SK-N-SH (cell line): ENCODE measurements around the gene CLRN3. TPM values are rescaled to one million over a fixed set of nuclear protein-coding genes. Genes with fewer than 3 reads are reported as not detected.

Source experiments
- CTCF ChIA-PET: fragments of 300-600, 350-600 bp; formaldehyde crosslinking; extraction: SDS; loops from one replicate; lab custom pipeline; 2021; lab: Yijun Ruan, JAX
- POLR2A ChIA-PET: fragments of 350-600 bp; sonication (Branson Sonifier 250); formaldehyde crosslinking; extraction: SDS; loops from one replicate; lab custom pipeline; 2020; ENCODE audit warnings: antibody characterized with exemption, inconsistent platforms; lab: Yijun Ruan, JAX
- DNase-seq: peaks from one replicate; pipeline ENCODE4 v3.0.0; 2012
- H2AFZ ChIP-seq: fragments of 200-600 bp; sonication (generic); 2 replicates; pipeline ENCODE4 v1.8.1; 2016; ENCODE audit warnings: antibody characterized with exemption, mild to moderate bottlenecking, low read depth
- H3F3A ChIP-seq: fragments of 200-600 bp; sonication (generic); replicated peaks from 2 replicates; pipeline ENCODE3; 2016; ENCODE audit warnings: antibody characterized with exemption, mild to moderate bottlenecking; ENCODE audit not compliant: insufficient read depth
- H3K27ac ChIP-seq, 2 experiments: fragments of 200-500 bp in 1 of 2; fragments of 200-600 bp in 1 of 2; sonication (Bioruptor generic) in 1 of 2; sonication (generic), shearing (Covaris generic) in 1 of 2; 2 replicates each; pipeline versions ENCODE4 v1.5.1 to v1.6.1; 2014 to 2016; ENCODE audit warnings: low read depth in 2 of 2, inconsistent platforms in 1 of 2, low read length in 1 of 2, mild to moderate bottlenecking in 1 of 2, mixed read lengths in 1 of 2
- H3K27me3 ChIP-seq: fragments of 200-600 bp; sonication (generic), shearing (Covaris generic); 2 replicates; pipeline ENCODE4 v1.6.1; 2016; ENCODE audit warnings: mixed run types; ENCODE audit not compliant: insufficient read depth
- H3K36me3 ChIP-seq, 2 experiments: fragments of 200-500 bp in 1 of 2; fragments of 200-600 bp in 1 of 2; sonication (Bioruptor generic) in 1 of 2; sonication (generic) in 1 of 2; replicated peaks in 1 of 2; 2 replicates each; pipeline versions ENCODE3 to v1.5.1; 2014 to 2016; ENCODE audit warnings: low read length in 1 of 2, mild to moderate bottlenecking in 1 of 2; ENCODE audit not compliant: insufficient read depth in 2 of 2, control insufficient read depth in 1 of 2
- H3K4me1 ChIP-seq, 2 experiments: fragments of 200-500 bp in 1 of 2; fragments of 200-600 bp in 1 of 2; sonication (Bioruptor generic) in 1 of 2; sonication (generic), shearing (Covaris generic) in 1 of 2; 2 replicates each; pipeline versions ENCODE4 v1.5.1 to v1.6.1; 2014 to 2016; ENCODE audit warnings: low read depth in 1 of 2, low read length in 1 of 2, mixed run types in 1 of 2; ENCODE audit not compliant: insufficient read depth in 2 of 2, control insufficient read depth in 1 of 2
- H3K4me2 ChIP-seq: fragments of 200-600 bp; sonication (generic), shearing (Covaris generic); 2 replicates; pipeline ENCODE4 v1.6.1; 2017; ENCODE audit warnings: mixed run types
- H3K4me3 ChIP-seq, 2 experiments: fragments of 200-500 bp in 1 of 2; fragments of 200-600 bp in 1 of 2; sonication (Bioruptor generic) in 1 of 2; sonication (generic), shearing (Covaris generic) in 1 of 2; 2 replicates each; pipeline versions ENCODE4 v1.5.1 to v1.8.1; 2014 to 2016; ENCODE audit warnings: low read depth in 2 of 2, inconsistent platforms in 1 of 2, low read length in 1 of 2, mild to moderate bottlenecking in 1 of 2, mixed read lengths in 1 of 2, moderate library complexity in 1 of 2
- H3K79me2 ChIP-seq: fragments of 200-600 bp; sonication (generic); 2 replicates; pipeline ENCODE4 v1.8.1; 2017; ENCODE audit warnings: mild to moderate bottlenecking; ENCODE audit not compliant: insufficient read depth
- H3K9ac ChIP-seq: fragments of 200-600 bp; sonication (generic); 2 replicates; pipeline ENCODE4 v1.6.1; 2017; ENCODE audit warnings: mixed run types
- H3K9me2 ChIP-seq: fragments of 200-600 bp; sonication (generic); 2 replicates; pipeline ENCODE4 v1.6.1; 2017; ENCODE audit warnings: mixed run types
- H3K9me3 ChIP-seq: fragments of 200-600 bp; sonication (generic); 2 replicates; pipeline ENCODE4 v1.6.1; 2017; ENCODE audit warnings: mixed run types, mild to moderate bottlenecking, moderate library complexity
- H4K20me1 ChIP-seq: fragments of 200-600 bp; sonication (generic); 2 replicates; pipeline ENCODE4 v1.6.1; 2017; ENCODE audit warnings: mild to moderate bottlenecking, mixed run types; ENCODE audit not compliant: insufficient read depth
- EP300 ChIP-seq, 2 experiments: IDR thresholded peaks; 2 replicates each; pipeline versions ENCODE4 v1.4.0 to v1.6.1; 2012; ENCODE audit warnings: borderline replicate concordance in 1 of 2, low read depth in 1 of 2, low read length in 1 of 2
- FOSL2 ChIP-seq: IDR thresholded peaks from 2 replicates; pipeline ENCODE4 v1.4.0; 2012; ENCODE audit warnings: low read depth, mild to moderate bottlenecking, moderate library complexity, borderline replicate concordance
- FOXJ3 ChIP-seq: sonication (generic); formaldehyde crosslinking; IDR thresholded peaks from 2 replicates; pipeline ENCODE4 v1.5.1; 2020; ENCODE audit warnings: mild to moderate bottlenecking, missing genetic modification reagents
- FOXM1 ChIP-seq: IDR thresholded peaks from 2 replicates; pipeline ENCODE4 v1.4.0; 2012; ENCODE audit warnings: low read depth, mild to moderate bottlenecking
- GATA2 ChIP-seq: sonication (generic); formaldehyde crosslinking; IDR thresholded peaks from 2 replicates; pipeline ENCODE4 v1.5.0; 2020; ENCODE audit warnings: mild to moderate bottlenecking, missing genetic modification reagents
- MXI1 ChIP-seq: IDR thresholded peaks from 2 replicates; pipeline ENCODE4 v1.6.1; 2012; ENCODE audit warnings: mild to moderate bottlenecking, low read depth, low read length, improper control_type of control experiment
- RCOR1 ChIP-seq: fragments of 150-350 bp; IDR thresholded peaks from 2 replicates; pipeline ENCODE4 v1.6.1; 2017; ENCODE audit warnings: antibody characterized with exemption, low read length
- RFX5 ChIP-seq: IDR thresholded peaks from 2 replicates; pipeline ENCODE4 v1.6.1; 2012; ENCODE audit warnings: mild to moderate bottlenecking, improper control_type of control experiment, low read length
- RXRA ChIP-seq: IDR thresholded peaks from 2 replicates; pipeline ENCODE4 v1.4.0; 2012; ENCODE audit warnings: low read depth, mild to moderate bottlenecking, borderline replicate concordance
- SIN3A ChIP-seq: IDR thresholded peaks from 2 replicates; pipeline ENCODE4 v1.6.1; 2012; ENCODE audit warnings: low read depth, mild to moderate bottlenecking, low read length, moderate library complexity, borderline replicate concordance
- SMC3 ChIP-seq: IDR thresholded peaks from 2 replicates; pipeline ENCODE4 v1.6.1; 2012; ENCODE audit warnings: low read depth, low read length, improper control_type of control experiment
- TAF1 ChIP-seq: IDR thresholded peaks from 2 replicates; pipeline ENCODE4 v1.6.1; 2012; ENCODE audit warnings: low read depth, mild to moderate bottlenecking, low read length, moderate library complexity, borderline replicate concordance
- YY1 ChIP-seq: IDR thresholded peaks from 2 replicates; pipeline ENCODE4 v1.4.0; 2012; ENCODE audit warnings: low read depth, mild to moderate bottlenecking
- WGBS: methylation state at CpG from one replicate; pipeline ENCODE4 v1.1.6; 2017; ENCODE audit warnings: low lambda C conversion rate; 5-methylcytosine and 5-hydroxymethylcytosine counted together
- polyA plus RNA-seq, 3 experiments: library from polyadenylated mRNA; depleted of rRNA; stranded (reverse); fragments of >200 nt; gene quantifications; 2 replicates each; pipeline ENCODE4 v1.2.3, GENCODE V29; 2012
- TF ChIP-seq, protein P1 (sequence below): IDR thresholded peaks from 2 replicates; pipeline ENCODE4 v1.4.0; 2012; ENCODE audit warnings: low read depth
- TF ChIP-seq, protein P2 (sequence below): fragments of 150-350 bp; IDR thresholded peaks from 2 replicates; pipeline ENCODE4 v1.6.1; 2017; ENCODE audit warnings: antibody characterized with exemption, low read length, low read depth, borderline replicate concordance
- TF ChIP-seq, protein P3 (sequence below): IDR thresholded peaks from 2 replicates; pipeline ENCODE4 v1.4.0; 2012; ENCODE audit warnings: low read depth, borderline replicate concordance
- TF ChIP-seq, protein P4 (sequence below): IDR thresholded peaks from 2 replicates; pipeline ENCODE4 v1.4.0; 2012; ENCODE audit warnings: low read depth, borderline replicate concordance
- TF ChIP-seq, protein P5 (sequence below): fragments of 200-600 bp; sonication (generic); IDR thresholded peaks from 2 replicates; pipeline ENCODE4 v1.6.1; 2017; ENCODE audit warnings: antibody characterized with exemption, mild to moderate bottlenecking, moderate library complexity
- TF ChIP-seq, protein P6 (sequence below): IDR thresholded peaks from 2 replicates; pipeline ENCODE4; 2012

CLRN3 gene
- polyA plus RNA-seq, 1 of the 3 experiments (the other 2 are of a cell fraction), result 0.25 TPM

DNA sequence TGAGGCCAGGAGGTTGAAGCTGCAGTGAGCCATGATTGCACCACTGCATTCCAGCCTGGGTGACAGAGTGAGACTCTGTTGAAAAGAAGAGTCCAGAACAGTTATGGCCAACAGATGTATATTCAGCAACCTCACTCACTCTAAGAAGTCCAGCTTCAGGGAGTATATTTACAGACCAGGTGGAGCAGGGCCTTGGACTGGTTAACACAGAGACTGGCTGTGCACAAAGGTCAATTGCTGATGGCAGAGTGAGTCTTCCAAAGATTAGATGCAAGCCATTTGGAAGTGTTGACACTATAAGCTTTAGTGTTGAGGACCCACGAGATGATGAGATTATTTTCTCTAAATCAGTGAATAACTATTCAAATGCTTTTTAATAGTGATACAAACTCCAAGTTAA is 24.9 kb downstream of the CLRN3 start:
- Histone ChIP-seq H3K4me1 (no peaks in the 10 kb centered on the region), H3K4me2 (no peak overlapping the region), H3K9me3 (no peaks in the 10 kb centered on the region), H3K79me2 (no peaks in the 10 kb centered on the region), H3K27ac (no peak overlapping the region), H3K4me3 (no peak overlapping the region), H3F3A (no peaks in the 10 kb centered on the region), H3K36me3 (no peaks in the 10 kb centered on the region), H3K9me2 (no peaks in the 10 kb centered on the region), H4K20me1 (no peaks in the 10 kb centered on the region), H3K27me3 (no peaks in the 10 kb centered on the region), H2AFZ (no peak overlapping the region), H3K9ac (no peak overlapping the region)
- TF ChIP-seq EP300 (IDR thresholded peaks at IDR 0.05; ENCODE audit: borderline replicate concordance in 1 of 2, low read depth in 1 of 2, low read length in 1 of 2), result no peak
- no peak for TF ChIP-seq SIN3A
- TF ChIP-seq SMC3, result no peak
- no peak for TF ChIP-seq FOXM1
- no peak for TF ChIP-seq YY1
- TF ChIP-seq, protein P1, sequence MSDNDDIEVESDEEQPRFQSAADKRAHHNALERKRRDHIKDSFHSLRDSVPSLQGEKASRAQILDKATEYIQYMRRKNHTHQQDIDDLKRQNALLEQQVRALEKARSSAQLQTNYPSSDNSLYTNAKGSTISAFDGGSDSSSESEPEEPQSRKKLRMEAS, result no peak
- no peak for TF ChIP-seq GATA2 (CRISPR knock-in tag)
- no peak for TF ChIP-seq FOXJ3 (CRISPR knock-in tag)
- TF ChIP-seq, protein P2, sequence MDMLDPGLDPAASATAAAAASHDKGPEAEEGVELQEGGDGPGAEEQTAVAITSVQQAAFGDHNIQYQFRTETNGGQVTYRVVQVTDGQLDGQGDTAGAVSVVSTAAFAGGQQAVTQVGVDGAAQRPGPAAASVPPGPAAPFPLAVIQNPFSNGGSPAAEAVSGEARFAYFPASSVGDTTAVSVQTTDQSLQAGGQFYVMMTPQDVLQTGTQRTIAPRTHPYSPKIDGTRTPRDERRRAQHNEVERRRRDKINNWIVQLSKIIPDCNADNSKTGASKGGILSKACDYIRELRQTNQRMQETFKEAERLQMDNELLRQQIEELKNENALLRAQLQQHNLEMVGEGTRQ, result no peak
- TF ChIP-seq FOSL2, result no peak
- no peak for TF ChIP-seq TAF1
- WGBS, result 0% methylated on average over 1 of the region's 1 CpG
- CTCF ChIA-PET, result interaction anchor here (1.6 kb wide), 1 partner anchor 14 kb away, joined by 6 read pairs; no protein-coding TSS in a partner anchor
- DNase-seq, result no peak
- POLR2A ChIA-PET, result no interaction called here

DNA sequence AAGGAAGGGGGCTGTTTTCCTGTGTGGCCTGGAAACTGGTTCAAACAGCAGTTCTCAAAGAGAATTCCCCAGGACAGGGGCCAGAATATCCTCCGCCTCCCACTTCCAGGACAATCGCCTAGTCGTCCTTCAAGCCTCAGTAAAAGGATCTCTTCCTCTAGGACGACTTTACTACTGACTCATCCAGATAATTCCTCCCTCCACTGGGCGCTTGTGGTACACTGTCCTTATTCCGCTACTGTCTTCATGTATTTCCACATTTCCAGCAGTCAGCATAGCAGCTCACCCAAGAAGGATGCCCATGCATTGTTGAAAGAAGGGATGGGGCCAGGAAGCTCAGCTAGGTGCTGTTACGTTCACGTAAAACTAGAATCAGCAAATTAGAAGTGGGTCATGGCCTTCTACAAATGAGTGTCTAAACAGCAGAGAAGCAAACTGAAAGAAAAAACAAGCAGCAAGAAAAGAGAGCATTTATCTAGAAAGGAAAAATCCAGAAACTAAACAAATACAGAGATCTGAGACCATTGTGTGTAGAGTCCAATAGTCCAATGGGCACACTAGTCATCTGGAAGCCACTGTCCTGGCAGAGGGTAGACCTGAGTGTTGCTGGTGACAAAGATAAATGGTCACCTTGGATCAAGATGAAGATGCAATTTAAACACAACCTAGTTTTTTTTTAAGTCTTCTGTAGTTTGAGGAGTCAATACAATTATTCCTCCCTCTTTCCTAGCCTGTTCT is 26.3 kb downstream of the CLRN3 start:
- no peak overlapping the region for H3K4me3 ChIP-seq
- no peak overlapping the region for H3K4me2 ChIP-seq
- WGBS, result 51% methylated on average over 8 of the region's 8 CpGs
- CTCF ChIA-PET, result interaction anchor here (1.6 kb wide), 1 partner anchor 12 kb away, joined by 6 read pairs; no protein-coding TSS in a partner anchor
- no peak overlapping the region for H2AFZ ChIP-seq
- H3K27me3 ChIP-seq, result no peaks in the 10 kb centered on the region
- no peaks in the 10 kb centered on the region for H3K9me2 ChIP-seq
- H3K4me1 ChIP-seq, result no peaks in the 10 kb centered on the region
- H3K79me2 ChIP-seq, result no peaks in the 10 kb centered on the region
- POLR2A ChIA-PET, result no interaction called here
- no peaks in the 10 kb centered on the region for H3K9me3 ChIP-seq
- H3F3A ChIP-seq, result no peaks in the 10 kb centered on the region
- H3K36me3 ChIP-seq, result no peaks in the 10 kb centered on the region
- H4K20me1 ChIP-seq, result no peaks in the 10 kb centered on the region
- H3K27ac ChIP-seq, result no peak overlapping the region
- no peak overlapping the region for H3K9ac ChIP-seq
- no peak for DNase-seq
- TF ChIP-seq SMC3, result no peak
- TF ChIP-seq, protein P3, sequence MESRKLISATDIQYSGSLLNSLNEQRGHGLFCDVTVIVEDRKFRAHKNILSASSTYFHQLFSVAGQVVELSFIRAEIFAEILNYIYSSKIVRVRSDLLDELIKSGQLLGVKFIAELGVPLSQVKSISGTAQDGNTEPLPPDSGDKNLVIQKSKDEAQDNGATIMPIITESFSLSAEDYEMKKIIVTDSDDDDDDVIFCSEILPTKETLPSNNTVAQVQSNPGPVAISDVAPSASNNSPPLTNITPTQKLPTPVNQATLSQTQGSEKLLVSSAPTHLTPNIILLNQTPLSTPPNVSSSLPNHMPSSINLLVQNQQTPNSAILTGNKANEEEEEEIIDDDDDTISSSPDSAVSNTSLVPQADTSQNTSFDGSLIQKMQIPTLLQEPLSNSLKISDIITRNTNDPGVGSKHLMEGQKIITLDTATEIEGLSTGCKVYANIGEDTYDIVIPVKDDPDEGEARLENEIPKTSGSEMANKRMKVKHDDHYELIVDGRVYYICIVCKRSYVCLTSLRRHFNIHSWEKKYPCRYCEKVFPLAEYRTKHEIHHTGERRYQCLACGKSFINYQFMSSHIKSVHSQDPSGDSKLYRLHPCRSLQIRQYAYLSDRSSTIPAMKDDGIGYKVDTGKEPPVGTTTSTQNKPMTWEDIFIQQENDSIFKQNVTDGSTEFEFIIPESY, result no peak
- TF ChIP-seq, protein P4, sequence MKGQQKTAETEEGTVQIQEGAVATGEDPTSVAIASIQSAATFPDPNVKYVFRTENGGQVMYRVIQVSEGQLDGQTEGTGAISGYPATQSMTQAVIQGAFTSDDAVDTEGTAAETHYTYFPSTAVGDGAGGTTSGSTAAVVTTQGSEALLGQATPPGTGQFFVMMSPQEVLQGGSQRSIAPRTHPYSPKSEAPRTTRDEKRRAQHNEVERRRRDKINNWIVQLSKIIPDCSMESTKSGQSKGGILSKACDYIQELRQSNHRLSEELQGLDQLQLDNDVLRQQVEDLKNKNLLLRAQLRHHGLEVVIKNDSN, result no peak
- TF ChIP-seq RCOR1, result no peak
- TF ChIP-seq, protein P5, sequence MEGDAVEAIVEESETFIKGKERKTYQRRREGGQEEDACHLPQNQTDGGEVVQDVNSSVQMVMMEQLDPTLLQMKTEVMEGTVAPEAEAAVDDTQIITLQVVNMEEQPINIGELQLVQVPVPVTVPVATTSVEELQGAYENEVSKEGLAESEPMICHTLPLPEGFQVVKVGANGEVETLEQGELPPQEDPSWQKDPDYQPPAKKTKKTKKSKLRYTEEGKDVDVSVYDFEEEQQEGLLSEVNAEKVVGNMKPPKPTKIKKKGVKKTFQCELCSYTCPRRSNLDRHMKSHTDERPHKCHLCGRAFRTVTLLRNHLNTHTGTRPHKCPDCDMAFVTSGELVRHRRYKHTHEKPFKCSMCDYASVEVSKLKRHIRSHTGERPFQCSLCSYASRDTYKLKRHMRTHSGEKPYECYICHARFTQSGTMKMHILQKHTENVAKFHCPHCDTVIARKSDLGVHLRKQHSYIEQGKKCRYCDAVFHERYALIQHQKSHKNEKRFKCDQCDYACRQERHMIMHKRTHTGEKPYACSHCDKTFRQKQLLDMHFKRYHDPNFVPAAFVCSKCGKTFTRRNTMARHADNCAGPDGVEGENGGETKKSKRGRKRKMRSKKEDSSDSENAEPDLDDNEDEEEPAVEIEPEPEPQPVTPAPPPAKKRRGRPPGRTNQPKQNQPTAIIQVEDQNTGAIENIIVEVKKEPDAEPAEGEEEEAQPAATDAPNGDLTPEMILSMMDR, result no peak
- no peak for TF ChIP-seq RFX5
- TF ChIP-seq RXRA, result no peak
- no peak for TF ChIP-seq FOXJ3 (CRISPR knock-in tag)
- TF ChIP-seq, protein P6, sequence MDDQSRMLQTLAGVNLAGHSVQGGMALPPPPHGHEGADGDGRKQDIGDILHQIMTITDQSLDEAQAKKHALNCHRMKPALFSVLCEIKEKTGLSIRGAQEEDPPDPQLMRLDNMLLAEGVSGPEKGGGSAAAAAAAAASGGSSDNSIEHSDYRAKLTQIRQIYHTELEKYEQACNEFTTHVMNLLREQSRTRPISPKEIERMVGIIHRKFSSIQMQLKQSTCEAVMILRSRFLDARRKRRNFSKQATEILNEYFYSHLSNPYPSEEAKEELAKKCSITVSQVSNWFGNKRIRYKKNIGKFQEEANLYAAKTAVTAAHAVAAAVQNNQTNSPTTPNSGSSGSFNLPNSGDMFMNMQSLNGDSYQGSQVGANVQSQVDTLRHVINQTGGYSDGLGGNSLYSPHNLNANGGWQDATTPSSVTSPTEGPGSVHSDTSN, result no peak
- TF ChIP-seq, protein P1, result no peak
- TF ChIP-seq YY1, result no peak
- no peak for TF ChIP-seq MXI1
- no peak for TF ChIP-seq FOSL2
